ENCODE results near the gene TRIM9. TPM values are rescaled to one million over a fixed set of nuclear protein-coding genes. Genes with fewer than 3 reads are reported as not detected.
"Not testable (repeated sequence)": the region's sequence is repeated elsewhere in the genome, so short reads cannot be mapped to it uniquely, and the experiment has no call there.

Gene TRIM9
- total RNA-seq, 1 experiment from 2014 or later = 0.44 TPM

DNA sequence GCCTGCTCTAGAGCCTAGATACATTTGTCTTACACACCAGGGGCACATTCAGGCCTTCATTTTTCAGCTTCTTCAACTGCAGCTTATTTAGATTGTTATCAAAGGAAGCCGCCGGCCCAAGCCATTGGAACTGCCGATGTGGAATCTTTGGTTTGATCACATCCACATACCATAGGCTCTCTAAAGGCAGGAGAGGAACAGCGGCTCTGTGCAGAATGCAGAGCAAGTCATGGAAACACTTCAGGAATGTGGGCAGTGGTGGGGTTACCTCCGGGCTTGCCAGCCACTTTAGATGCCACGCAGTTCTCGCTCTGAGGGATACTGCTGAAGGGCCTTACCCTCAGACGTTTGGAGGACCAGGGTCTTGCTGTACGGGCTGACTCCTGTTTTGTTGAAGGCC is 97.2 kb downstream of the TRIM9 start:
- no peak for DNase-seq (ENCODE audit: low read depth, low spot score)
- no peaks in the 10 kb centered on the region for H3K27me3 ChIP-seq (ENCODE audit: control insufficient read depth, insufficient read depth, low read length)
- H3K9me3 ChIP-seq (ENCODE audit: control insufficient read depth, insufficient read depth, low read depth, low read length) = no peaks in the 10 kb centered on the region
- POLR2A ChIA-PET = no interaction called here
- no peak overlapping the region for H3K27ac ChIP-seq (ENCODE audit: low read length)
- BruUV-seq (replicated peaks) = no TSS peak
- H3K4me1 ChIP-seq (ENCODE audit: control insufficient read depth, insufficient read depth, low read length) = no peaks in the 10 kb centered on the region
- no peak for TF ChIP-seq POLR2AphosphoS5 (IDR thresholded peaks at IDR 0.05; ENCODE audit: low read depth, low read length)
- TF ChIP-seq CTCF (IDR thresholded peaks at IDR 0.05) = no peak
- TF ChIP-seq TCF7L2 (IDR thresholded peaks at IDR 0.05; ENCODE audit: low read depth, low read length) = no peak
- H3K36me3 ChIP-seq (ENCODE audit: control insufficient read depth, insufficient read depth, low read length) = no peaks in the 10 kb centered on the region
- no peak for ATAC-seq
- H3K4me3 ChIP-seq (ENCODE audit: low read depth in 2 of 2, low read length in 2 of 2) = no peak overlapping the region
- intact Hi-C loops (cut with micrococcal nuclease; ENCODE audit: unreplicated experiment) = no loop called here
- CTCF ChIA-PET = no interaction called here
- in situ Hi-C loops (cut with HindIII; ENCODE audit: low pct_unique_long_range_greater_than_20kb, low sequenced_read_pairs) = no loop called here

- H3K4me3 ChIP-seq (ENCODE audit: low read depth in 2 of 2, low read length in 2 of 2); in situ Hi-C loops (cut with HindIII; ENCODE audit: low pct_unique_long_range_greater_than_20kb, low sequenced_read_pairs); intact Hi-C loops (cut with micrococcal nuclease; ENCODE audit: unreplicated experiment); H3K27me3 ChIP-seq (ENCODE audit: control insufficient read depth, insufficient read depth, low read length); H3K4me1 ChIP-seq (ENCODE audit: control insufficient read depth, insufficient read depth, low read length); BruUV-seq (replicated peaks); ATAC-seq; CTCF ChIA-PET; DNase-seq (ENCODE audit: low read depth, low spot score); H3K9me3 ChIP-seq (ENCODE audit: control insufficient read depth, insufficient read depth, low read depth, low read length); H3K27ac ChIP-seq (ENCODE audit: low read length); POLR2A ChIA-PET; H3K36me3 ChIP-seq (ENCODE audit: control insufficient read depth, insufficient read depth, low read length): not testable (repeated sequence)
Measured at GRCh38 chr14:50994158-50994557, 100.7 kb downstream of the TRIM9 start.

- no peak for DNase-seq (ENCODE audit: low read depth, low spot score)
- ChIA-PET CTCF (interaction anchor here (0.6 kb wide), 1 partner anchor 102 kb away, joined by 3 read pairs; no protein-coding TSS in a partner anchor), POLR2A (interaction anchor here (0.6 kb wide), 1 partner anchor 410 kb away, joined by 3 read pairs; no protein-coding TSS in a partner anchor)
- Histone ChIP-seq H3K36me3 (ENCODE audit: control insufficient read depth, insufficient read depth, low read length) (no peaks in the 10 kb centered on the region), H3K4me1 (ENCODE audit: control insufficient read depth, insufficient read depth, low read length) (no peaks in the 10 kb centered on the region), H3K4me3 (ENCODE audit: low read depth in 2 of 2, low read length in 2 of 2) (no peak overlapping the region), H3K27me3 (ENCODE audit: control insufficient read depth, insufficient read depth, low read length) (peaks cover 4% of the 10 kb centered on the region; the same call in 1 of the 2 replicates), H3K9me3 (ENCODE audit: control insufficient read depth, insufficient read depth, low read depth, low read length) (no peaks in the 10 kb centered on the region), H3K27ac (ENCODE audit: low read length) (no peak overlapping the region)
- BruUV-seq (replicated peaks) = no TSS peak
- no peak for TF ChIP-seq POLR2AphosphoS5 (IDR thresholded peaks at IDR 0.05; ENCODE audit: low read depth, low read length)
- TF ChIP-seq TCF7L2 (IDR thresholded peaks at IDR 0.05; ENCODE audit: low read depth, low read length) = no peak
- no peak for TF ChIP-seq CTCF (IDR thresholded peaks at IDR 0.05)
- TF ChIP-seq REST (IDR thresholded peaks at IDR 0.05; ENCODE audit: insufficient read depth in 1 of 2, low read depth in 2 of 2, low read length in 1 of 2) = no peak
- no peak for TF ChIP-seq SIN3A (IDR thresholded peaks at IDR 0.05; ENCODE audit: borderline replicate concordance, insufficient read depth, low read depth, low read length)
- in situ Hi-C loops (cut with HindIII; ENCODE audit: low pct_unique_long_range_greater_than_20kb, low sequenced_read_pairs) (no loop called here), intact Hi-C loops (cut with micrococcal nuclease; ENCODE audit: unreplicated experiment) (no loop called here)
- no peak for ATAC-seq
Measured at GRCh38 chr14:50985859-50986331, 109.0 kb downstream of the TRIM9 start.

Measured in Panc1 (cell line).